ENCODE results near the gene DPYSL5.

Gene DPYSL5

GRCh38 chr2:26846334-26847306 lies 1.3 kb upstream of the DPYSL5 start:
- DNase-seq = peak; percentile 34

- DNase-seq = no peak
Measured at GRCh38 chr2:26847307-26847654, 651 bp upstream of the DPYSL5 start.

GRCh38 chr2:26848336-26849055 lies 564 bp downstream of the DPYSL5 start:
- DNase-seq = no peak

- no peak for DNase-seq
Measured at GRCh38 chr2:26849056-26849999, 1.4 kb downstream of the DPYSL5 start.

- no peak for DNase-seq
Measured at GRCh38 chr2:26850000-26850431, 2.1 kb downstream of the DPYSL5 start.

- no peak for DNase-seq
Measured at GRCh38 chr2:26850505-26850904, 2.6 kb downstream of the DPYSL5 start.

- no peak for DNase-seq
Measured at GRCh38 chr2:26852405-26853306, 4.7 kb downstream of the DPYSL5 start.

GRCh38 chr2:26853751-26854150 lies 5.8 kb downstream of the DPYSL5 start:
- no peak for DNase-seq

GRCh38 chr2:26854283-26854827 lies 6.4 kb downstream of the DPYSL5 start:
- DNase-seq = no peak

GRCh38 chr2:26855466-26855865 lies 7.5 kb downstream of the DPYSL5 start:
- no peak for DNase-seq

GRCh38 chr2:26859622-26860021 lies 11.7 kb downstream of the DPYSL5 start:
- no peak for DNase-seq

- no peak for DNase-seq
Measured at GRCh38 chr2:26860211-26860850, 12.4 kb downstream of the DPYSL5 start.

- no peak for DNase-seq
Measured at GRCh38 chr2:26861610-26862224, 13.8 kb downstream of the DPYSL5 start.

GRCh38 chr2:26864226-26864625 lies 16.3 kb downstream of the DPYSL5 start:
- no peak for DNase-seq

GRCh38 chr2:26864646-26865045 lies 16.7 kb downstream of the DPYSL5 start:
- no peak for DNase-seq

GRCh38 chr2:26870585-26871095 lies 22.7 kb downstream of the DPYSL5 start:
- DNase-seq = no peak

- no peak for DNase-seq
Measured at GRCh38 chr2:26873286-26873983, 25.5 kb downstream of the DPYSL5 start.

- DNase-seq = no peak
Measured at GRCh38 chr2:26874514-26874913, 26.6 kb downstream of the DPYSL5 start.

- no peak for DNase-seq
Measured at GRCh38 chr2:26875065-26875634, 27.2 kb downstream of the DPYSL5 start.
